Glutamatergic neuron (in vitro differentiated cells): ENCODE measurements around the gene PTPRM. TPM values are rescaled to one million over a fixed set of nuclear protein-coding genes. Genes with fewer than 3 reads are reported as not detected.
A peak's percentile ranks its signal among the peaks of the same experiment; 100 is the strongest.

Experiments
- DNase-seq: peaks from one replicate; pipeline ENCODE4 v3.0.0; 2022
- H3K27ac Mint-ChIP-seq: one replicate; pipeline ENCODE4 v1.8.0; 2020; ENCODE audit warnings: mild to moderate bottlenecking, mixed read lengths, inconsistent platforms; ENCODE audit not compliant: unreplicated experiment
- H3K27me3 Mint-ChIP-seq: one replicate; pipeline ENCODE4 v1.8.0; 2020; ENCODE audit warnings: mild to moderate bottlenecking, moderate library complexity, mixed read lengths, inconsistent platforms; ENCODE audit not compliant: unreplicated experiment
- H3K36me3 Mint-ChIP-seq: one replicate; pipeline ENCODE4 v1.8.0; 2020; ENCODE audit warnings: mild to moderate bottlenecking, mixed read lengths, inconsistent platforms; ENCODE audit not compliant: unreplicated experiment
- H3K4me1 Mint-ChIP-seq: one replicate; pipeline ENCODE4 v1.8.0; 2020; ENCODE audit warnings: mild to moderate bottlenecking, low read depth, mixed read lengths, inconsistent platforms; ENCODE audit not compliant: unreplicated experiment
- H3K4me3 Mint-ChIP-seq: one replicate; pipeline ENCODE4 v1.8.0; 2020; ENCODE audit warnings: mild to moderate bottlenecking, mixed read lengths, inconsistent platforms; ENCODE audit not compliant: unreplicated experiment
- H3K9me3 Mint-ChIP-seq: one replicate; pipeline ENCODE4 v1.8.0; 2020; ENCODE audit warnings: mild to moderate bottlenecking, moderate library complexity, mixed read lengths, inconsistent platforms; ENCODE audit not compliant: unreplicated experiment
- total RNA-seq: library from RNA; stranded (reverse); fragmentation: NEBNext Ultra II Directional; extraction: Animal tissue kit (Norgen Biotek cat#: 25700); gene quantifications from one replicate; pipeline ENCODE4 v1.2.1, GENCODE V29; 2021; ENCODE audit not compliant: unreplicated experiment
- TF ChIP-seq, protein P1 (sequence below): fragments of 200-600 bp; sonication (generic); IDR thresholded peaks from one replicate; pipeline ENCODE4 v1.5.0; 2021; ENCODE audit not compliant: partially characterized antibody, unreplicated experiment

The PTPRM gene
- total RNA-seq, 1 donor from 2014 or later = 23.9 TPM

GRCh38 chr18:8254654-8255053, 687.5 kb downstream of the PTPRM start:
- TF ChIP-seq, protein P1, sequence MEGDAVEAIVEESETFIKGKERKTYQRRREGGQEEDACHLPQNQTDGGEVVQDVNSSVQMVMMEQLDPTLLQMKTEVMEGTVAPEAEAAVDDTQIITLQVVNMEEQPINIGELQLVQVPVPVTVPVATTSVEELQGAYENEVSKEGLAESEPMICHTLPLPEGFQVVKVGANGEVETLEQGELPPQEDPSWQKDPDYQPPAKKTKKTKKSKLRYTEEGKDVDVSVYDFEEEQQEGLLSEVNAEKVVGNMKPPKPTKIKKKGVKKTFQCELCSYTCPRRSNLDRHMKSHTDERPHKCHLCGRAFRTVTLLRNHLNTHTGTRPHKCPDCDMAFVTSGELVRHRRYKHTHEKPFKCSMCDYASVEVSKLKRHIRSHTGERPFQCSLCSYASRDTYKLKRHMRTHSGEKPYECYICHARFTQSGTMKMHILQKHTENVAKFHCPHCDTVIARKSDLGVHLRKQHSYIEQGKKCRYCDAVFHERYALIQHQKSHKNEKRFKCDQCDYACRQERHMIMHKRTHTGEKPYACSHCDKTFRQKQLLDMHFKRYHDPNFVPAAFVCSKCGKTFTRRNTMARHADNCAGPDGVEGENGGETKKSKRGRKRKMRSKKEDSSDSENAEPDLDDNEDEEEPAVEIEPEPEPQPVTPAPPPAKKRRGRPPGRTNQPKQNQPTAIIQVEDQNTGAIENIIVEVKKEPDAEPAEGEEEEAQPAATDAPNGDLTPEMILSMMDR = no peak
- H3K36me3 Mint-ChIP-seq = no peaks in the 10 kb centered on the region
- H3K4me1 Mint-ChIP-seq = peaks cover 24% of the 10 kb centered on the region

DNA sequence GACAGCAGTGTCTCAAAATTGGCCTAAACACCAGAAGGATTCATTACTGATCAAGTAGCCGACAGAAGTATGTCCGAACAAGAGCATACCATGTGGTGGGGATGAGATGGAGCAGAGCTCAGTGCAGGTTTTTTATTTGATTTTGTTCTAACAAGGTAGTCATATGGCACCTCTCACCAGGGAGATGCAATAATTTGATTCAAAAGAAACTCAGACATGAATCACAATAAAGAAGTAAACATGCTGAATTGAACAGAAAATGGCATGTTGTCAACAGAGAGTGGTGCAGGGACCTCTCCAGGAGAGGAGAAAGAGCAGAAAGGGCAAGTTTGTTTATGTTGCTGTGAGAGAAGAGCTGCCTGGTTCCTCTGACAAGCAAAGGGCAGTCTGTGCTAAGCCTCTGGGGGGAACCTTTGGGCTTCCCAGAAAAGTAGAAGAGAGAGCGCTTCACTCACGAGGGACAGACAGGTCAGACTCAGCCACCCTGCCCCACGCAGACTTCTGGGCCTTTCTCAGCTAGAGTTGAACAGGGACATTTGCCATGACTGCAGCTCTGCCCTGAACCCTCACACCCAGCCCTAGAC, 690.8 kb downstream of the PTPRM start:
- peak overlapping the region; percentile 80 for H3K27ac Mint-ChIP-seq
- H3K36me3 Mint-ChIP-seq = no peaks in the 10 kb centered on the region
- peaks cover 46% of the 10 kb centered on the region for H3K4me1 Mint-ChIP-seq
- TF ChIP-seq, protein P1 = no peak
- H3K4me3 Mint-ChIP-seq = no peak overlapping the region
- H3K9me3 Mint-ChIP-seq = peaks cover 8% of the 10 kb centered on the region
- no peak for DNase-seq
- peaks cover 6% of the 10 kb centered on the region for H3K27me3 Mint-ChIP-seq

More at GRCh38 chr18:8254654-8255053, 687.5 kb downstream of the PTPRM start:
- Mint-ChIP-seq H3K9me3 (no peaks in the 10 kb centered on the region), H3K4me3 (no peak overlapping the region), H3K27me3 (no peaks in the 10 kb centered on the region), H3K27ac (no peak overlapping the region)
- DNase-seq = no peak

- Mint-ChIP-seq H3K9me3 (peaks cover 11% of the 10 kb centered on the region), H3K27me3 (peaks cover 6% of the 10 kb centered on the region), H3K4me3 (peak overlapping the region; percentile 40), H3K27ac (peak overlapping the region; percentile 88), H3K36me3 (no peaks in the 10 kb centered on the region), H3K4me1 (peaks cover 35% of the 10 kb centered on the region)
- DNase-seq = no peak
- TF ChIP-seq, protein P1 = no peak
Measured at GRCh38 chr18:8260319-8260718, 693.2 kb downstream of the PTPRM start.

GRCh38 chr18:8260827-8261226, 693.7 kb downstream of the PTPRM start:
- Mint-ChIP-seq H3K27ac (peak overlapping the region; percentile 88), H3K4me1 (peaks cover 35% of the 10 kb centered on the region), H3K27me3 (peaks cover 6% of the 10 kb centered on the region), H3K36me3 (no peaks in the 10 kb centered on the region), H3K9me3 (peaks cover 12% of the 10 kb centered on the region), H3K4me3 (no peak overlapping the region)
- TF ChIP-seq, protein P1 = no peak
- peak; percentile 35 for DNase-seq

- H3K27me3 Mint-ChIP-seq = peaks cover 6% of the 10 kb centered on the region
- peak overlapping the region; percentile 67 for H3K4me3 Mint-ChIP-seq
- peaks cover 35% of the 10 kb centered on the region for H3K4me1 Mint-ChIP-seq
- no peaks in the 10 kb centered on the region for H3K36me3 Mint-ChIP-seq
- TF ChIP-seq, protein P1 = no peak
- H3K27ac Mint-ChIP-seq = no peak overlapping the region
- H3K9me3 Mint-ChIP-seq = peaks cover 12% of the 10 kb centered on the region
- no peak for DNase-seq
Measured at GRCh38 chr18:8261651-8262091, 694.6 kb downstream of the PTPRM start.
